Keratinocyte (primary cell): ENCODE data around the gene TADA3. TPM values are rescaled to one million over a fixed set of nuclear protein-coding genes. Genes with fewer than 3 reads are reported as not detected.

Source experiments
- DNase-seq: peaks from one replicate; pipeline ENCODE4 v3.0.0-alpha.2; 2011; ENCODE audit warnings: low read depth, missing footprints, low spot score
- FAIRE-seq: peaks from 2 replicates; lab custom pipeline; 2011; peaks lifted over from hg19 to GRCh38; lab: Jason Lieb, UNC
- H2AFZ ChIP-seq: 2 replicates; pipeline ENCODE4 v1.6.0; 2012; ENCODE audit warnings: low read length, control low read depth, inconsistent platforms; ENCODE audit not compliant: control insufficient read depth
- H3K27ac ChIP-seq: 2 replicates; pipeline ENCODE4 v1.5.1; 2011; ENCODE audit warnings: low read length; ENCODE audit not compliant: control insufficient read depth, insufficient read depth
- H3K27me3 ChIP-seq: 3 replicates; pipeline ENCODE4 v1.6.0; 2011; ENCODE audit warnings: low read length; ENCODE audit not compliant: control insufficient read depth, insufficient read depth; ENCODE audit errors: extremely low read depth
- H3K36me3 ChIP-seq, 2 experiments: 2 replicates in 1 of 2; 3 replicates in 1 of 2; pipeline ENCODE4 v1.5.1; 2011; ENCODE audit warnings: low read length in 2 of 2, mild to moderate bottlenecking in 1 of 2; ENCODE audit not compliant: control insufficient read depth in 2 of 2, insufficient read depth in 2 of 2; ENCODE audit errors: extremely low read depth in 1 of 2
- H3K4me1 ChIP-seq: 3 replicates; pipeline ENCODE4 v1.5.1; 2011; ENCODE audit warnings: low read length; ENCODE audit not compliant: control insufficient read depth, insufficient read depth; ENCODE audit errors: extremely low read depth
- H3K4me2 ChIP-seq: 3 replicates; pipeline ENCODE4 v1.6.0; 2011; ENCODE audit warnings: low read depth, low read length; ENCODE audit not compliant: control insufficient read depth, insufficient read depth; ENCODE audit errors: extremely low read depth
- H3K4me3 ChIP-seq, 3 experiments: fragments of 200-600 bp in 1 of 3; sonication (generic) in 1 of 3; 2 replicates in 2 of 3; 3 replicates in 1 of 3; pipeline ENCODE4 v1.5.1; 2011 to 2016; ENCODE audit warnings: low read length in 3 of 3, mild to moderate bottlenecking in 3 of 3, control low read depth in 2 of 3, inconsistent platforms in 1 of 3, low read depth in 1 of 3, mixed read lengths in 1 of 3, mixed run types in 1 of 3, moderate library complexity in 1 of 3; ENCODE audit not compliant: control insufficient read depth in 2 of 3, insufficient read depth in 2 of 3; ENCODE audit errors: extremely low read depth in 1 of 3
- H3K79me2 ChIP-seq: 2 replicates; pipeline ENCODE4 v1.6.0; 2012; ENCODE audit warnings: low read length; ENCODE audit not compliant: control insufficient read depth, insufficient read depth
- H3K9ac ChIP-seq: 3 replicates; pipeline ENCODE4 v1.6.0; 2011; ENCODE audit warnings: low read length; ENCODE audit not compliant: control insufficient read depth, insufficient read depth; ENCODE audit errors: extremely low read depth
- H3K9me1 ChIP-seq: 3 replicates; pipeline ENCODE4 v1.6.0; 2011; ENCODE audit warnings: low read length; ENCODE audit not compliant: control insufficient read depth, insufficient read depth; ENCODE audit errors: extremely low read depth
- H3K9me3 ChIP-seq: 2 replicates; pipeline ENCODE4 v1.5.1; 2012; ENCODE audit warnings: low read depth, low read length; ENCODE audit not compliant: control insufficient read depth
- H4K20me1 ChIP-seq: 3 replicates; pipeline ENCODE4 v1.6.0; 2011; ENCODE audit warnings: low read length; ENCODE audit not compliant: control insufficient read depth, insufficient read depth; ENCODE audit errors: extremely low read depth
- CTCF ChIP-seq, 3 experiments: IDR thresholded peaks in 1 of 3; conservative IDR thresholded peaks in 1 of 3; optimal IDR thresholded peaks in 1 of 3; 2 replicates in 2 of 3; 3 replicates in 1 of 3; pipeline versions ENCODE3 to v1.5.1; 2011; ENCODE audit warnings: low read length in 3 of 3, mild to moderate bottlenecking in 3 of 3, moderate library complexity in 2 of 3, control low read depth in 1 of 3, inconsistent platforms in 1 of 3; ENCODE audit not compliant: insufficient read depth in 2 of 3; ENCODE audit errors: extremely low read depth in 1 of 3
- EZH2 ChIP-seq: IDR thresholded peaks from one replicate; pipeline ENCODE4 v1.6.1; 2012; ENCODE audit warnings: inconsistent platforms, mild to moderate bottlenecking, low read length, moderate library complexity
- dilution Hi-C: fragments of 300-500 bp; cut with MboI; formaldehyde crosslinking; loops from one replicate; pipeline ENCODE4 v1.7.0; 2020; ENCODE audit warnings: low sequenced_read_pairs; ENCODE audit not compliant: extremely low pct_ligation_motif_present
- polyA plus RNA-seq, 5 experiments: library from polyadenylated mRNA; depleted of rRNA in 3 of 5; stranded (reverse) in 3 of 5; stranded (forward) in 1 of 5; unstranded in 1 of 5; fragments of >200 nt; gene quantifications; 1 replicate in 1 of 5; 2 replicates in 3 of 5; 3 replicates in 1 of 5; pipeline versions ENCODE4 v1.2.1 to v1.2.3, GENCODE V29; 2011 to 2012; ENCODE audit warnings: missing spikeins in 2 of 5, low read depth in 1 of 5, low replicate concordance in 1 of 5

TADA3 gene
- polyA plus RNA-seq, 1 donor (not counting 4 experiments of a cell fraction or from before 2014, with no cell fraction given), result 29.6 TPM

GRCh38 chr3:9767418-9767817 is 24.9 kb downstream of the TADA3 start:
- H2AFZ ChIP-seq, result no peak overlapping the region
- DNase-seq, result no peak
- FAIRE-seq, result no peak
- H3K4me3 ChIP-seq, result no peak overlapping the region
- no peak overlapping the region for H3K4me2 ChIP-seq
- peaks cover 5% of the 10 kb centered on the region for H3K27me3 ChIP-seq
- no peak overlapping the region for H3K9ac ChIP-seq
- no peaks in the 10 kb centered on the region for H3K79me2 ChIP-seq
- dilution Hi-C loops, result no loop called here
- H4K20me1 ChIP-seq, result no peaks in the 10 kb centered on the region
- no peaks in the 10 kb centered on the region for H3K9me1 ChIP-seq
- no peaks in the 10 kb centered on the region for H3K36me3 ChIP-seq
- no peak for TF ChIP-seq CTCF (optimal IDR thresholded peaks at IDR 0.05 in 1 of 3, IDR thresholded peaks at IDR 0.05 in 1 of 3, conservative IDR thresholded peaks at IDR 0.05 in 1 of 3; ENCODE audit: extremely low read depth in 1 of 3, insufficient read depth in 2 of 3, low read length in 3 of 3)
- TF ChIP-seq EZH2, result no peak
- no peak overlapping the region for H3K27ac ChIP-seq
- peaks cover 5% of the 10 kb centered on the region for H3K4me1 ChIP-seq
- H3K9me3 ChIP-seq, result no peaks in the 10 kb centered on the region

DNA sequence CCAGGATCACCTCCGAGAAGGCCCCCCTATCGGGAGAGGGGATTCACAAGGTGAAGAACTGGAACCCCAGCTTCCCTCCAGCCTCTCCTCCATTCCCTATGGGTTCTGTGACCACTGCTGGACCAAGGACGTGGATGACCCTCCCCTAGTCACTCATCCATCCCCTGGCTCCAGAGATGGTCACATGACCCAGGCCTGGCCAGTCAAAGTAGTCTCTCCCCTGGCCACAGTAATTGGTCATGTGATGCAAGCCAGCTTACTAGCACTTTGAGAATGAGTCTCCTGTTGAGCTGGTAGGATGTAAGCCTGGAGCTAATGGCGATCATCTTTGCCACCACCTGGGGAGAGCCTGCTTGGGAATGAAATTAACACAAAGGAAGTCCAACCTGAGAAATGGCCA is 26.4 kb downstream of the TADA3 start:
- peaks cover 5% of the 10 kb centered on the region for H3K27me3 ChIP-seq
- H3K4me2 ChIP-seq, result no peak overlapping the region
- TF ChIP-seq EZH2 (no peak), CTCF (optimal IDR thresholded peaks at IDR 0.05 in 1 of 3, IDR thresholded peaks at IDR 0.05 in 1 of 3, conservative IDR thresholded peaks at IDR 0.05 in 1 of 3; ENCODE audit: extremely low read depth in 1 of 3, insufficient read depth in 2 of 3, low read length in 3 of 3) (no peak)
- FAIRE-seq (no peak), DNase-seq (no peak)
- H3K36me3 ChIP-seq, result no peaks in the 10 kb centered on the region
- H3K4me1 ChIP-seq, result peaks cover 5% of the 10 kb centered on the region
- H3K9me1 ChIP-seq, result no peaks in the 10 kb centered on the region
- no peaks in the 10 kb centered on the region for H4K20me1 ChIP-seq
- H3K27ac ChIP-seq, result no peak overlapping the region
- dilution Hi-C loops, result no loop called here
- H3K9me3 ChIP-seq, result no peaks in the 10 kb centered on the region
- no peak overlapping the region for H3K4me3 ChIP-seq
- no peak overlapping the region for H2AFZ ChIP-seq
- no peaks in the 10 kb centered on the region for H3K79me2 ChIP-seq
- no peak overlapping the region for H3K9ac ChIP-seq
